Measurements from ENCODE around the gene HAUS8. TPM values are rescaled to one million over a fixed set of nuclear protein-coding genes. Genes with fewer than 3 reads are reported as not detected.

The HAUS8 gene
- total and polyA plus RNA-seq, 2 of the 13 experiments (the other 11 are each of a cell fraction or from before 2014, with no cell fraction given) = 7.8 to 17.5 TPM

GRCh38 chr19:17063428-17063827, 11.8 kb downstream of the HAUS8 start (continued):
- TF ChIP-seq ZNF280B (CRISPR knock-in tag; IDR thresholded peaks at IDR 0.05; ENCODE audit: borderline replicate concordance) = no peak
- no peak for TF ChIP-seq ZNF713 (CRISPR knock-in tag; IDR thresholded peaks at IDR 0.05)

- POLR2A ChIA-PET = no interaction called here
- BruUV-seq (replicated peaks) = no TSS peak
- H4K20me1 ChIP-seq (ENCODE audit: insufficient read depth, low read length) = no peaks in the 10 kb centered on the region; the same call in 1 of the 2 replicates
- in situ Hi-C loops (cut with HindIII; ENCODE audit: extremely low pct_ligation_motif_present, low pct_unique_long_range_greater_than_20kb) = no loop called here
- peaks cover 4% of the 10 kb centered on the region; the same call in 1 of the 2 replicates for H3K9me3 ChIP-seq (ENCODE audit: low read length)
- peaks cover 19 to 55% of the 10 kb centered on the region in 2 experiments; a peak in 4 of 5 replicates for H3K36me3 ChIP-seq (replicated peaks in 1 of 2; ENCODE audit: control insufficient read depth in 1 of 2, insufficient read depth in 2 of 2, low read length in 2 of 2)
- H3K4me1 ChIP-seq (ENCODE audit: insufficient read depth, low read length) = no peaks in the 10 kb centered on the region
- H3K27me3 ChIP-seq (ENCODE audit: control insufficient read depth in 1 of 2, insufficient read depth in 2 of 2, low read length in 2 of 2) = no peaks in the 10 kb centered on the region
- intact Hi-C loops (cut with micrococcal nuclease; ENCODE audit: unreplicated experiment) = no loop called here
- no peak overlapping the region for H3K27ac ChIP-seq (ENCODE audit: extremely low read length, insufficient read depth, low read length)
- no peak overlapping the region for H2AFZ ChIP-seq (ENCODE audit: low read length)
- CTCF ChIA-PET (ENCODE audit: low intra/inter-chr PET ratio, low total read pairs) = no interaction called here
- no peak for FAIRE-seq
- no peak overlapping the region for H3K4me3 ChIP-seq (replicated peaks in 1 of 3; ENCODE audit: insufficient read depth in 1 of 3, low read depth in 2 of 3, low read length in 3 of 3)
- 100% methylated on average over 6 of the region's 7 CpGs for WGBS (ENCODE audit: low lambda C conversion rate)
- no peak for ATAC-seq
- no peak overlapping the region for H3K4me2 ChIP-seq (ENCODE audit: low read depth, low read length)
- peaks cover 15% of the 10 kb centered on the region for H3K79me2 ChIP-seq (ENCODE audit: insufficient read depth, low read length)
- no peak for DNase-seq (ENCODE audit: low spot score)
- no peak overlapping the region for H3K9ac ChIP-seq (ENCODE audit: insufficient read depth, low read depth, low read length)
- TF ChIP-seq ZNF616 (CRISPR knock-in tag; IDR thresholded peaks at IDR 0.05; ENCODE audit: low read depth) = no peak
- TF ChIP-seq ZNF33B (CRISPR knock-in tag; IDR thresholded peaks at IDR 0.05) = no peak
- no peak for TF ChIP-seq TBL1XR1 (IDR thresholded peaks at IDR 0.05; ENCODE audit: borderline replicate concordance, low read length, partially characterized antibody)
- TF ChIP-seq ZNF496 (CRISPR knock-in tag; IDR thresholded peaks at IDR 0.05; ENCODE audit: insufficient replicate concordance) = no peak
- TF ChIP-seq E2F2 (CRISPR knock-in tag; IDR thresholded peaks at IDR 0.05; ENCODE audit: borderline replicate concordance) = no peak
- no peak for TF ChIP-seq E2F5 (CRISPR knock-in tag; conservative IDR thresholded peaks at IDR 0.05)
- no peak for TF ChIP-seq HNRNPUL1 (IDR thresholded peaks at IDR 0.05; ENCODE audit: low read depth, low read length)
- TF ChIP-seq ZFX (CRISPR knock-in tag; IDR thresholded peaks at IDR 0.05; ENCODE audit: low read depth) = no peak
- TF ChIP-seq LCORL (IDR thresholded peaks at IDR 0.05) = no peak
- no peak for TF ChIP-seq LCORL (CRISPR knock-in tag; IDR thresholded peaks at IDR 0.05)
- TF ChIP-seq DNMT3B (CRISPR knock-in tag; conservative IDR thresholded peaks at IDR 0.05) = no peak
- TF ChIP-seq REST (IDR thresholded peaks at IDR 0.05; ENCODE audit: borderline replicate concordance in 1 of 2, low read depth in 1 of 2, low read length in 2 of 2) = no peak
- TF ChIP-seq ZNF589 (CRISPR knock-in tag; conservative IDR thresholded peaks at IDR 0.05) = no peak
- TF ChIP-seq ZNF263 (CRISPR knock-in tag; IDR thresholded peaks at IDR 0.05) = no peak
- no peak for TF ChIP-seq GATA4 (IDR thresholded peaks at IDR 0.05; ENCODE audit: borderline replicate concordance, low read depth)
These were observed 13.6 kb downstream of the HAUS8 start for GRCh38 chr19:17061691-17062090.

Measured in HepG2 (cell line).